ENCODE results near the gene SUGP1.

- TF ChIP-seq CTCF (IDR thresholded peaks at IDR 0.05; ENCODE audit: low read depth, low read length) (no peak), EZH2phosphoT487 (IDR thresholded peaks at IDR 0.05; ENCODE audit: low read depth) (no peak)
These were observed 88.0 kb downstream of the SUGP1 start for GRCh38 chr19:19232261-19232721.

Data from OCI-LY3 (cell line).